ENCODE measurements around the gene DIAPH2. TPM values are rescaled to one million over a fixed set of nuclear protein-coding genes. Genes with fewer than 3 reads are reported as not detected.

Gene DIAPH2
- total RNA-seq, 1 donor: 42.3 TPM

GRCh38 chrX:97619499-97619898 lies 934.9 kb downstream of the DIAPH2 start:
- no peak overlapping the region for H3K4me3 ChIP-seq (ENCODE audit: low read depth, low read length)
- TF ChIP-seq, protein P1, sequence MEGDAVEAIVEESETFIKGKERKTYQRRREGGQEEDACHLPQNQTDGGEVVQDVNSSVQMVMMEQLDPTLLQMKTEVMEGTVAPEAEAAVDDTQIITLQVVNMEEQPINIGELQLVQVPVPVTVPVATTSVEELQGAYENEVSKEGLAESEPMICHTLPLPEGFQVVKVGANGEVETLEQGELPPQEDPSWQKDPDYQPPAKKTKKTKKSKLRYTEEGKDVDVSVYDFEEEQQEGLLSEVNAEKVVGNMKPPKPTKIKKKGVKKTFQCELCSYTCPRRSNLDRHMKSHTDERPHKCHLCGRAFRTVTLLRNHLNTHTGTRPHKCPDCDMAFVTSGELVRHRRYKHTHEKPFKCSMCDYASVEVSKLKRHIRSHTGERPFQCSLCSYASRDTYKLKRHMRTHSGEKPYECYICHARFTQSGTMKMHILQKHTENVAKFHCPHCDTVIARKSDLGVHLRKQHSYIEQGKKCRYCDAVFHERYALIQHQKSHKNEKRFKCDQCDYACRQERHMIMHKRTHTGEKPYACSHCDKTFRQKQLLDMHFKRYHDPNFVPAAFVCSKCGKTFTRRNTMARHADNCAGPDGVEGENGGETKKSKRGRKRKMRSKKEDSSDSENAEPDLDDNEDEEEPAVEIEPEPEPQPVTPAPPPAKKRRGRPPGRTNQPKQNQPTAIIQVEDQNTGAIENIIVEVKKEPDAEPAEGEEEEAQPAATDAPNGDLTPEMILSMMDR (IDR thresholded peaks at IDR 0.05; ENCODE audit: insufficient read depth, low read length): no peak
- no peak for DNase-seq (ENCODE audit: low read depth)

DNA sequence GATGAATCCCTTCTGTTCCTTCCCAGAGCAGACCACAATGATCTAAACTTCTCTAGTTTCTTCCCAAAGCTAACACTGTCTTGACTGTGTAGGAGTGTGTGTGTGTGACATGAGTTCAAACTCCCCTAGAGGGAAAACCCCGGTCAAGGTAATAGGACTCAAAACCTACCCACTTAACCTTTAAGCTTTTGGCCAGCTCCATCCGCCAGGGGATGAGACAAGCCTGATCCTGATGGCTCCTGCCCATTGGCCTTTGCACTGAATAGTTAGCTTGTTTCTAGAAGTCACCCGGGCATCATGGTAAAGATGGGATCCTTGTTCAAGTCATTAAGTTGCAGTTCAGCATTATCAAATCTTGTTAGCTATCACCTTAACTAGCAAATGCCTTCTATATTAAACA lies 937.5 kb downstream of the DIAPH2 start:
- no peak overlapping the region for H3K4me3 ChIP-seq (ENCODE audit: low read depth, low read length)
- TF ChIP-seq, protein P1 (IDR thresholded peaks at IDR 0.05; ENCODE audit: insufficient read depth, low read length): no peak
- no peak for DNase-seq (ENCODE audit: low read depth)

DNA sequence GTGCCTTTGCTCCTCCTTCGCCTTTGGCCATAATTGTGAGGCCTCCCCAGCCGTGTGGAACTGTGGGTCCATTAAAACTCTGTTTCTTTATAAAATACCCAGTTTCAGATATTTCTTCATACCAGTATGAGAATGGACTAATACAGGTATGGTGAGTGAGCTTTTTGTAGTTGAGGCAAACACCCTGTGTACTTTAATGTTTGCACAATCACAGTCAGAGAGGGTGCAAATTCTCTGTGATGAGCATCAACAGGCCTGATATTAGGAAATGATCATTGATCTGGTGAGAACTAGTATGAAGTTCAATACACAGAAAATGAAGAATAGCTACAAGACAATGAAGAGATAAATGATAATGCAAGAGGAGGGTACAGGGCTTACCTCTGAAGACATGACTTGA lies 943.7 kb downstream of the DIAPH2 start:
- TF ChIP-seq, protein P1 (IDR thresholded peaks at IDR 0.05; ENCODE audit: insufficient read depth, low read length): no peak
- DNase-seq (ENCODE audit: low read depth): no peak
- no peak overlapping the region for H3K4me3 ChIP-seq (ENCODE audit: low read depth, low read length)

GRCh38 chrX:97628807-97629596 lies 944.4 kb downstream of the DIAPH2 start:
- H3K4me3 ChIP-seq (ENCODE audit: low read depth, low read length): no peak overlapping the region
- DNase-seq (ENCODE audit: low read depth): no peak
- TF ChIP-seq, protein P1 (IDR thresholded peaks at IDR 0.05; ENCODE audit: insufficient read depth, low read length): no peak

DNA sequence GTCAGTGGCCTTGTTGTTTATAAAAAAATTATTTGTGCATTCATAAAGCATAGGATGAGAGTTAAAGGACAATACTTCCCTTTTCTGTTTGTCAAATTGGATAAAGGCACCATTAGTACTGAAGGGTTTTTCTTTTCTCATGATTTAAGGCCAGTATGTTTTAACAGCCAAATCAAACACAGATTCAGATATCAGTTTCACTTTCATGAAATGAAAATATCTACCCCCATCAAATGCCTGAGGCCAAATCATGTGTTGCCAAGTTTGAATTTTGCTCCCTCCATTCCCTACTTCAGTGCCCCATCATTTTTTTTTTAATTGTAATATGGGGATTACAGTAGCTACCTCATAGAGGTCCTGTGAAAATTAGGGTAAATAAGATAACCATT lies 944.9 kb downstream of the DIAPH2 start:
- TF ChIP-seq, protein P1 (IDR thresholded peaks at IDR 0.05; ENCODE audit: insufficient read depth, low read length): no peak
- DNase-seq (ENCODE audit: low read depth): no peak
- H3K4me3 ChIP-seq (ENCODE audit: low read depth, low read length): no peak overlapping the region

DNA sequence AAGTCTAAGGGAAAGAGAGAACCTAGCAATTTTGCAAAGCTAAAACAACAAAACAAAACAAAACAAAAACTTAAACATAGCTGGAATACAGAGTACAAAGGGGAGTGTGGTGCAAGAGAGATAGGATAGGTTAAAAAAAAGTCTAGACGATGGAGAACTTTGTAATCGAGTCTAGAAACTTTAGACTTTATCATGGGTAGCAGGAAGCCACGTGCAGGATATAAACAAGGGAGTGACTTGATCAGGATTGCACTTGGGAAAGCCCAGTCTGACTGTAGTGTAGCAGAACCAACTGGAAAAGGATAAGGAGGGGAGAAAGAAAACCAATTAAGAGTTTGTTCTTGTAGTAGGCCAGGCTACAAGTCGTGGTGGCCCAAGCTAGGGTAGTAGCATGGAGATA lies 949.2 kb downstream of the DIAPH2 start:
- TF ChIP-seq, protein P1 (IDR thresholded peaks at IDR 0.05; ENCODE audit: insufficient read depth, low read length): no peak
- no peak for DNase-seq (ENCODE audit: low read depth)
- H3K4me3 ChIP-seq (ENCODE audit: low read depth, low read length): no peak overlapping the region
